CD1c-positive myeloid dendritic cell (primary cell): ENCODE data around the gene CHST8.

Experiments
- DNase-seq: peaks from one replicate; pipeline ENCODE4 v3.0.0-alpha.2; 2016; ENCODE audit errors: extremely low spot score

The CHST8 gene

GRCh38 chr19:33789344-33789743, 167.6 kb downstream of the CHST8 start:
- DNase-seq, result no peak

GRCh38 chr19:33794683-33795369, 173.1 kb downstream of the CHST8 start:
- DNase-seq, result no peak

GRCh38 chr19:33795370-33796163, 173.8 kb downstream of the CHST8 start:
- peak; percentile 87 for DNase-seq

- DNase-seq, result peak; percentile 53
Measured at GRCh38 chr19:33796164-33796875, 174.6 kb downstream of the CHST8 start, which contains the start of gene KCTD15. TSS of gene KCTD15 (plus strand) at chr19:33796870. CDS start at chr19:33800455, 3,585 bp downstream.

- peak; percentile 15 for DNase-seq
Measured at GRCh38 chr19:33797802-33798671, 176.3 kb downstream of the CHST8 start.

- no peak for DNase-seq
Measured at GRCh38 chr19:33798681-33799111, 176.9 kb downstream of the CHST8 start.

GRCh38 chr19:33799476-33799875, 177.7 kb downstream of the CHST8 start:
- DNase-seq, result no peak

- DNase-seq, result no peak
Measured at GRCh38 chr19:33800012-33800680, 178.4 kb downstream of the CHST8 start.

- no peak for DNase-seq
Measured at GRCh38 chr19:33801411-33801810, 179.7 kb downstream of the CHST8 start.

GRCh38 chr19:33802001-33802400, 180.2 kb downstream of the CHST8 start:
- no peak for DNase-seq

GRCh38 chr19:33802801-33803200, 181.0 kb downstream of the CHST8 start:
- DNase-seq, result no peak

- DNase-seq, result no peak
Measured at GRCh38 chr19:33803383-33803782, 181.6 kb downstream of the CHST8 start.

- no peak for DNase-seq
Measured at GRCh38 chr19:33804021-33804799, 182.5 kb downstream of the CHST8 start.

- no peak for DNase-seq
Measured at GRCh38 chr19:33805313-33805712, 183.6 kb downstream of the CHST8 start.

- DNase-seq, result no peak
Measured at GRCh38 chr19:33805840-33806433, 184.2 kb downstream of the CHST8 start.

- DNase-seq, result no peak
Measured at GRCh38 chr19:33806434-33806881, 184.7 kb downstream of the CHST8 start.

GRCh38 chr19:33808399-33808798, 186.6 kb downstream of the CHST8 start:
- no peak for DNase-seq

GRCh38 chr19:33809960-33810359, 188.2 kb downstream of the CHST8 start:
- DNase-seq, result no peak

- DNase-seq, result no peak
Measured at GRCh38 chr19:33810821-33811220, 189.1 kb downstream of the CHST8 start.

GRCh38 chr19:33811246-33811645, 189.5 kb downstream of the CHST8 start:
- DNase-seq, result no peak
